Mucosa of descending colon (tissue), 3 donors: ENCODE measurements around the gene TTC38. TPM values are rescaled to one million over a fixed set of nuclear protein-coding genes. Genes with fewer than 3 reads are reported as not detected.

Experiments used
- ATAC-seq: fragments of 200-7000 bp; cut with Tn5 transposase; one replicate; pipeline ENCODE4 v1.9.1; 2020; ENCODE audit warnings: mild to moderate bottlenecking, moderate library complexity
- DNase-seq, 3 donors: peaks; one replicate each; pipeline ENCODE4 v3.0.0-alpha.2; 2020
- H3K36me3 ChIP-seq: fragments of 200-600 bp; one replicate; pipeline ENCODE4 v1.8.0; 2021; ENCODE audit warnings: low read depth, mild to moderate bottlenecking
- H3K4me1 ChIP-seq: fragments of 200-600 bp; one replicate; pipeline ENCODE4 v1.8.0; 2021; ENCODE audit warnings: low read depth, mild to moderate bottlenecking
- H3K4me3 ChIP-seq: fragments of 200-600 bp; one replicate; pipeline ENCODE4 v1.8.0; 2021; ENCODE audit warnings: mild to moderate bottlenecking
- H3K9me3 ChIP-seq: fragments of 200-600 bp; one replicate; pipeline ENCODE4 v1.8.0; 2021; ENCODE audit warnings: mild to moderate bottlenecking
- CTCF ChIP-seq: fragments of 200-600 bp; IDR thresholded peaks from one replicate; pipeline ENCODE4 v1.8.0; 2022; ENCODE audit warnings: antibody characterized with exemption, mild to moderate bottlenecking
- intact Hi-C, 2 donors: fragments of 100-400 bp; cut with DNase I in 1 of 2; cut with micrococcal nuclease in 1 of 2; formaldehyde crosslinking; loops; one replicate each; pipeline versions ENCODE4 v1.11.0 to v1.11.1; 2022; cut with DNase I, micrococcal nuclease
- long read RNA-seq, 2 donors: library from polyadenylated mRNA; unstranded; transcript quantifications; one replicate each; pipeline ENCODE4 v2.0.0, GENCODE V29; 2019 to 2021
- total RNA-seq, 3 donors: library from RNA; stranded (reverse); fragmentation: NEBNext Ultra II Directional in 2 of 3; extraction: Animal tissue kit (Norgen Biotek cat#: 25700) in 2 of 3; gene quantifications; one replicate each; pipeline versions ENCODE4 v1.2.1 to v1.2.4, GENCODE V29; 2021 to 2023
- donor health status: DM: no; HTN: no; CAD: no; lungs with moderate emphysema.
- donor health status: DM: no; HTN: no; CAD: no.
- donor health status: DM: no; HTN: yes; CAD: no.

TTC38 gene
- total RNA-seq, result 100 to 1,000 TPM in 1 of 3 donors, 10 to 100 TPM in 2; 70.2 to 157 (median 90.7) TPM
- long read RNA-seq, donor 1, transcript TTC38-201 (14 exons, 2,610 nt), result major isoform, 83 of 120 reads
- long read RNA-seq, donor 1, partial matches to known transcripts, result 11 of 120 reads
- long read RNA-seq, donor 1, other reads (novel, unspliced or antisense), result 26 of 120 reads
- long read RNA-seq, donor 2, transcript TTC38-201 (14 exons, 2,610 nt), result major isoform, 29 of 47 reads
- long read RNA-seq, donor 2, partial matches to known transcripts, result 2 of 47 reads
- long read RNA-seq, donor 2, other reads (novel, unspliced or antisense), result 15 of 47 reads

GRCh38 chr22:46267431-46268279, at the start of gene TTC38:
TTC38 (plus strand) TSS chr22:46268008; CDS start chr22:46268040, 32 bp downstream.
- no peak for TF ChIP-seq CTCF
- Histone ChIP-seq H3K4me3 (peak within 1 kb of the TSS; percentile 60), H3K9me3 (no peaks in the 10 kb centered on the region), H3K36me3 (no peaks in the 10 kb centered on the region), H3K4me1 (peaks cover 16% of the 10 kb centered on the region)
- DNase-seq (peak; percentile 94 to 95 (median 95)), ATAC-seq (peak; percentile 94)
- intact Hi-C loops, result no loop called here

- Histone ChIP-seq H3K4me3 (no peak overlapping the region), H3K36me3 (peaks cover 15% of the 10 kb centered on the region), H3K4me1 (no peaks in the 10 kb centered on the region), H3K9me3 (no peaks in the 10 kb centered on the region)
- ATAC-seq, result peak; percentile 22
- no peak for DNase-seq
- intact Hi-C loops, result no loop called here
- TF ChIP-seq CTCF, result no peak
These were observed 48.2 kb upstream of the TTC38 start for GRCh38 chr22:46219636-46220035.

- Histone ChIP-seq H3K9me3 (no peaks in the 10 kb centered on the region), H3K4me3 (no peak overlapping the region), H3K36me3 (peaks cover 14% of the 10 kb centered on the region), H3K4me1 (no peaks in the 10 kb centered on the region)
- DNase-seq (no peak), ATAC-seq (no peak)
- intact Hi-C loops, result no loop called here
- no peak for TF ChIP-seq CTCF
These were observed 46.9 kb upstream of the TTC38 start for GRCh38 chr22:46220921-46221320.

GRCh38 chr22:46224044-46224897, 43.5 kb upstream of the TTC38 start:
- H3K9me3 ChIP-seq, result no peaks in the 10 kb centered on the region
- no peak for TF ChIP-seq CTCF
- H3K4me3 ChIP-seq, result no peak overlapping the region
- no peak for ATAC-seq
- H3K36me3 ChIP-seq, result peaks cover 7% of the 10 kb centered on the region
- intact Hi-C loops, result no loop called here
- DNase-seq, result no peak
- no peaks in the 10 kb centered on the region for H3K4me1 ChIP-seq

GRCh38 chr22:46224898-46225290, 42.9 kb upstream of the TTC38 start:
- no peak for TF ChIP-seq CTCF
- Histone ChIP-seq H3K36me3 (peaks cover 7% of the 10 kb centered on the region), H3K4me3 (no peak overlapping the region), H3K4me1 (no peaks in the 10 kb centered on the region), H3K9me3 (no peaks in the 10 kb centered on the region)
- intact Hi-C loops, result no loop called here
- no peak for DNase-seq
- no peak for ATAC-seq
